Cardiac septum (tissue), 1 donor: ENCODE measurements around the gene RWDD1. TPM values are rescaled to one million over a fixed set of nuclear protein-coding genes. Genes with fewer than 3 reads are reported as not detected.
A peak's percentile ranks its signal among the peaks of the same experiment; 100 is the strongest.
"Not testable (repeated sequence)": the region's sequence is repeated elsewhere in the genome, so short reads cannot be mapped to it uniquely, and the experiment has no call there.

Source experiments
- DNase-seq: peaks from one replicate; pipeline ENCODE4 v3.0.0-alpha.2; 2020; ENCODE audit warnings: low spot score
- intact Hi-C: fragments of 100-400 bp; cut with DNase I; formaldehyde crosslinking; loops from one replicate; pipeline ENCODE4 v1.14.0; 2022
- total RNA-seq: library from RNA; stranded (reverse); fragmentation: NEBNext Ultra II Directional; extraction: Animal tissue kit (Norgen Biotek cat#: 25700); gene quantifications from one replicate; pipeline ENCODE4 v1.2.1, GENCODE V29; 2021
- donor health status: DM: no; HTN: no; CAD: no.

The RWDD1 gene
- total RNA-seq, 1 donor from 2014 or later, result 52.9 TPM

DNA sequence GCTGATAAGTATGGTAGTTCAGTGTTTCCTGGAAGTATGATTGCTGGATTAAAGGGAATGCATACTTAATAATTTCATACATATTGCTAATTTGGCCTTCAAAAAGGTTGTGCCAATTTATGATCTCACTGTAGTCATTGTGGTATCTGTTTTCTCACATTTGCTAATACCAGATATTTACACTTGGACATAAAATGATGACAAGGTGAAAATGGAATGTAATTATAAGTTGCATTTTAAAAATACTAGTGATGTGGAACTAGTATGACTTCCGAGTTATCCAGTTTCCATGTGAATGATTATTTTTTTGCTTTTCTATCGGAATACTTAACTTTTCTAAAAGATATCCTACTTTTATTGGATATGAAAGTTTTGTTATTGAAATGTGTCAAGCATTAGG, 15.4 kb downstream of the RWDD1 start:
- intact Hi-C loops, result no loop called here
- no peak for DNase-seq

DNA sequence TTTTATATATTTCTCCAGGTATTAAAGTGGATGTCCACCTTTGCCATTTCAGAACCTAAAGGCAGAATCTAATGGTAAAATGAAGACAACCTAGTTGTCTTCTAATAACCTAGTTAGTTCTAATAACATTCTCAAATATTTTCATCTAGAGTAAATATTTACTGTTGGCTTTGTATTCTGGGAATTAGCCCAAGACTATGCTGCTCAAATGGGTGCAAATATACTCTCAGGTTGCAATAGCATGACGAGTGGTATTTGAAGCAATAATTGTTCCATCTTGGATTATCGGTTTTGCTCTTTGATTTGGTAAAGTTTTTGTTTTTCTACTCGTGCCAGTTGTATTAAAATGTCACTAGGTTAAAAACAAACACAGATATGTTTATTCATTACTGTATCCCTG, 23.9 kb downstream of the RWDD1 start:
- no peak for DNase-seq
- intact Hi-C loops, result no loop called here

DNA sequence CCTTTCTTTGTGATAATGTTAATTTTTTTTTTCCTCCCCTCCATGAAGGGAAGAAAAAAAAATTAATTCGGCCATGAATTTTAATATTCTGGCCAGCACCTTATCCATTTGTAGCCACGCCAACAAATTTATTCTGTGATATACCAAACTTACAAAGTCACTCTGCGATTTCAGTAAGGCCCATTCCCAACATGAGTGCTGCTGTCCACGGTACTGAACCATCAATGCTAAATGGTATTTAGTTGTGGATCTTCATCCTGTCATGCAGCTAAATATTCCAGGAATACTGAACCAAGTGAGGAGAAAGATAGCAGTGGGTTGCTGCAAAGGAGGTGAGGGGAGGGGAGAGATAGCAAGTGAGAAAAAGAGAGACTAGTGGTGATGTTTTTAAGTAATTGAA, 25.5 kb downstream of the RWDD1 start:
- intact Hi-C loops, result no loop called here

DNA sequence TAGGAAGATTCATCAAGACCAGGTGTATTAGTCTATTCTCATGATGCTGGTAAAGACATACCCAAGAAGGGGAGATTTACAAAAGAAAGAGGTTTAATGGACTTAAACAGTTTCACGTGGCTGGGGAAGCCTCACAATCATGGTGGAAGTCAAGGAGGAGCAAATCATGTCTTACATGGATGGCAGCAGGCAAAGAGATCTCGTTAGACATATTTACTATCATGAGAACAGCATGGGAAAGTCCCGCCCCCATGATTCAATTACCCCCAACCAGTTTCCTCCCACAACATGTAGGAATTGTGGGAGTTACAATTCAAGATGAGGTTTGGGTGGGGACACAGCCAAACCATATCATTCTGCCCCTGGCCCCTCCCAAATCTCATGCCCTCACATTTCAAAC, 32.6 kb downstream of the RWDD1 start:
- intact Hi-C loops, DNase-seq: not testable (repeated sequence)

More for the DNA sequence above, 25.5 kb downstream of the RWDD1 start:
- no peak for DNase-seq

DNA sequence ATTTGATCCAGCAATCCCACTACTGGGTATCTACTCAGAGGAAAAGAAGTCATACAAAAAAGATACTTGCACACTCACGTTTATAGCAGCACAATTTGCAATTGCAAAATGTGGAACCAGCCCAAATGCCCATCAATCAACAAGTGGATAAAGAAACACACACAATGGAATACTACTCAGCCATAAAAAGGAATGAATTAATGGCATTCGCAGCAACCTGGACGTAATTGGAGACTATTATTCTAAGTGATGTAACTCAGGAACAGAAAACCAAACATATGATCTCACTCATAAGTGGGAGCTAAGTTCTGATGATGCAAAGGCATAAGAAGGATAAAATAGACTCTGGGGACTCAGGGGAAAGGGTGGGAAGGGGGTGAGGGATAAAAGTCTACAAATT, 33.6 kb downstream of the RWDD1 start:
- intact Hi-C loops, result not testable (repeated sequence)

DNA sequence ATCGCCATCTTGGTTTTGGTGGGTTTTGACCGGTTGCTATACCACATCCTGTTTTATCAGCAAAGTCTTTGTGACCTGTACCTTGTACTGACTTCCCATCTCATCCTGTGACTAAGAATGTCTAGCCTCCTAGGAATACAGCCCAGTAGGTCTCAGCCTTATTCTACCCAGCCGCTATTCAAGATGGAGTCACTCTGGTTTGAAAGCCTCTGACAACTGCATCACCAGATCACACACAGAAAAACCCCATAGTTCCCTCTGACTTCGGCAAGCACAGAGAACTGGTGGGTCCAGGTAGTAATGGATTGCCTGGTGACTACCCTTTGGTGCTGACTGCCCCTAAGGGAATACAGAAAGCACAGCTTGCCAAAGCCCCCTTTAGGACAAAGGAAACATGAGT, 34.6 kb downstream of the RWDD1 start:
- no peak for DNase-seq
- intact Hi-C loops, result no loop called here

More for the DNA sequence above, 33.6 kb downstream of the RWDD1 start:
- not testable (repeated sequence) for DNase-seq

DNA sequence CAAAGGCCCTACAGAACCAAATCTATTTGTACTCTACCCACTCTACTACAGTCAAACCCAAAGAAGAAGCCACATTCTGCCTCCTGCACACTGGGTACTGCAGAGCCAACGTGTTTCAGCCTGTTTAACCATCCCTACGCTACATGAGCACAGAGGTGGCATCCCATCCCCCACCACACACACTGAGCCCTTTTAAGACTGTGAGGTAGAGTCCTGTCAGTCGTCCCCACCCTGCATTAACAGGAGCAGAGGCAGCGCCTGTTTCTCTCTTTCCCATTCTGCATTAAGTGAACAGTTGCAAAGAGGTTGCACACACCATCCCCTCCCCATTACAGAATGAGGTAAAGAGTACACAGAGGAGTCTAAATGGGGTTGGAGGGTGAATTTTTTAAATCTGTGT, 39.8 kb downstream of the RWDD1 start:
- intact Hi-C loops, result no loop called here
- DNase-seq, result no peak

DNA sequence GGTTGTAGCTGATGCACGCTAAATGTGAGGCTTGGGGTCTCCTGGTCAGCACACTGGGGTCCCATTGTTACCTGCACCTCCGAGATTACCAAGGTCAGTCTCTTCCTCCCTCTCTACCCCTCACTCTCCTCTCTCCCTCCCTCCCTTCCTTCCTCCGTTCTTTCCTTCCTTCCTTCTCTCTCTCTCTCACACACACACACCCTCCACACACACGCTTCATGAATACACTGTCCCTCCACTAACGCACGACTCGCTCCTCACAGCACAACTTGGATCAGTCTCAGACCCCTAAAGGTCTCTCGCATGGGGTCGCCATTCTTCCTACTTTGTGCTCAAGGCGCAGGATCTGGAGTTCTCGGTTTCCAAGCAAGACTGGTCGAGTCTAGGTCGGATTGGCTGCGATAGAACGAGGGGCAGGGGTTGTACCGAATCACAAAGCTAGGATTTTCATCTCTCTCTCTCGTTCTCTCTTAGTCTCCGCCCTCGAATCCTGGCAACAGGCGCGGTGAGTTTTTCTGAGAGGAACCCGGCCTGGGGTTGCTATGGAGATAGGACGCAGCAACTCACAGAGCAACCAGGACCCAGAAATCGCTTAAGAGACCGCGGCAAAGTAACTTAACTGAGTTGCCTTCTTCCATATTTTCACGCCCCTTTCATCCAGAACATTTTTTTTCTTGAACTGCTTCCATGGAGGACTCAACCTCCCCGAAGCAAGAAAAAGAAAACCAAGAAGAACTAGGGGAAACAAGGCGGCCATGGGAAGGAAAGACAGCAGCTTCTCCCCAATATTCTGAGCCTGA, 44.8 kb downstream of the RWDD1 start, which contains the start of gene RSPH4A:
RSPH4A (plus strand) TSS at position 543 of the 800 bp plus-strand sequence; CDS start at position 688, 145 bp downstream.
- peak; percentile 93 for DNase-seq
- intact Hi-C loops, result no loop called here

DNA sequence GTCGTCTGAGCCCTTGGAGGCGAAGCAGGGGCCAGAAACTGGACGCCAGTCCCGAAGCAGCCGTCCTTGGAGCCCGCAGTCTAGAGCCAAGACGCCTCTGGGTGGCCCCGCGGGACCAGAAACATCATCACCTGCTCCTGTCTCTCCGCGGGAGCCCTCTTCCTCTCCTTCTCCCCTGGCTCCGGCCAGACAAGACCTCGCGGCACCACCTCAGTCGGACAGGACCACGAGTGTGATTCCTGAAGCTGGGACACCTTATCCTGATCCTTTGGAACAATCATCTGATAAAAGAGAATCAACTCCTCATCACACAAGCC, 45.4 kb downstream of the RWDD1 start:
- intact Hi-C loops, result no loop called here
- DNase-seq, result no peak

DNA sequence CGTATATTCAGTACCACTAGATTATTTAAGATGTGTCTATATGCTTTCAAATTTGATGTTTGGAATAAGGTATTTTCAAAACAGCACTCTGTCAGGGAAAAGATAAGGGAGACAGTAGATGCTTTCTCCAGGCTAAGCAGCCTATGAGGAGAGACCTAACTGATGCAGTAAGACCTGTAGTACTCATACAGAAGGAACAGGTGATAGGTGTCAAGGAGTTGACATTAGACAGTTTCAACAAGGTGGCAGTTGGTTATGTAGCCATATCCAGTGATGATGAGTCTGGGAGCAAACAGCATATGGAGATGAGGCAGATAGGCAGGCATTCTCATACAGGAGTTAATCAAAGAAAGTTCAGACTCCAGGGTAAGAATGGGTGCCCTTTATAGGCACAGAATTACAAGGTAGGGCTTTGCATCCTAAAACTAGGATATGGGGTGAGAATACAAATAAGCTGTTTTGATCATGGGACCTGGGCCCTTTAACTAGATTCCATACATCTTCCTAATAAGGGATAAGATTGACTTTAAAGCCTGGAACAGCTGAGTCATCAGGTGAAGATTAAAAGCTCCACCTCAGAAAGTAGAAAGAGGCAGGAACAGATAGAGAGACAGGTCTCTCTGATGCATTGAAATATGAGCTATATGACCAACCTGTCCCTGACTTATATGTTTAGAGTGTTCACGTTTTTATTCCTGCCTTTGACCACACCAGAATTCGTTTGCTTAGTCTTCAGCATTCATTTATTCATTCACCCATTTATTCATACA, 52.9 kb downstream of the RWDD1 start:
- no peak for DNase-seq
- intact Hi-C loops, result no loop called here

DNA sequence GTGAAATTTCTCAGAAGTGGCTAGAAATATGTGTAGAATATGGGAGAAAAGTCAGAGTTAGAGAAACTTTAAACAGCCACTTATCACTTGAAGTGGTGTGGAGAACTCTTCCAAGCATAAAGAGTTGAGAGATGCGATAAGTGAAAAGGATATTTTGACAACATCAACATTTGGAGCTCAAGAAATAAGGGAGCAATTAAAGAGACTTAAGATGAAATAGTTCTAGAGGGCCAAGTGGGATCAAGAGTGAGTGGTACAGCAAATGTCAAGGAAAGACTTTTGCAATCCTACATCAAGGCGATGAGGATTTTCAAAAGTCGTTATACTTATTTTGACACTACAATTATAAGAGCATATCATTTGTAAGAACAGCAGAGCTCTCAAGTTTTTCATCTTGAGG, 54.6 kb downstream of the RWDD1 start:
- intact Hi-C loops, result no loop called here
- no peak for DNase-seq

DNA sequence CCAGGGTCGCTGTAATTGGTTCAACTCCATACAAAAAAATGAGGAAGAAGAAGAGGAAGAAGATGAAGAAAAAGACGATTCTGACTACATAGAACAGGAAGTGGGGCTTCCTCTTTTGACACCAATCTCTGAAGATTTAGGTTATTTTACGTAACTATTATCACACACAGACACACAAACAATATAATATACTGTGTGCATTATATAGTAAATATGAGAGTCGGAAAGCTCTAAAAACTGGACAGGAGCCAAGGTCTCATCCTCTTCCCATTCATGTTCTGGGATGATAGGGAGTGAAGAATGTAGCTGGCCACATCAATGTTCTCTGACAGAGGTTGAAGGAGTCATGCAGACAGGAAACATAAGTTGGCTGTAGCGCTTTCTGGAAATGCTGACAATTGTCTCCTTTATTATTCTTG, 58.3 kb downstream of the RWDD1 start:
- no peak for DNase-seq
- intact Hi-C loops, result no loop called here

DNA sequence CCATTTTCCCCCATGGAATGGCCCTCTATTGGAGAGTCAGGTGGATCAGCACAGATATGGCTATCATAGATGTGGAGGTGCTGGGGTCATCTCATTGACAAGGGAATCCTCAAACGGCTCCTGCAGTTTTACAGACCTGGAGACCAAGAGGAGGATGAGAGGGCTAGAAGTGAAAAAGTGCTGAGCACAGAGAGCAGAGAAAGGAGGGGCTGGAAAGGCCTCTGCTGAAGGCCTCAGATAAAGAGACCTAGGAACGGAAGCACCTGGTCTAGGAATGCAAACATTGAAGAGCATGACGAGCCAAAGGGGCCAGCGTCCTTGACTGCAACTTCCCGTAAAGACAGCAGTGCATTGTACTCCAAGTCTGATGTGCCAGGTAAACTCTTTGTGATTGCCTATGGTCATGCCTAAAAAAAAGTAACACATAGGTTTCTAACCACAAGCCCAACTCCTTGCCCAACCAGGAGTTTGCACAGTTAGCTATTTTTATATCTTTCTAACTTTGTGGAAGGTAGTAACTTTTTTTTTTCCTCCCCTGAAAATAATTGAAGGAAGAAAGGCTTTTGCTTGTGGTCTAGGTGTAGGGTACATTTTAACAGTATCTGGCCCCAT, 60.2 kb downstream of the RWDD1 start:
- DNase-seq, result no peak

DNA sequence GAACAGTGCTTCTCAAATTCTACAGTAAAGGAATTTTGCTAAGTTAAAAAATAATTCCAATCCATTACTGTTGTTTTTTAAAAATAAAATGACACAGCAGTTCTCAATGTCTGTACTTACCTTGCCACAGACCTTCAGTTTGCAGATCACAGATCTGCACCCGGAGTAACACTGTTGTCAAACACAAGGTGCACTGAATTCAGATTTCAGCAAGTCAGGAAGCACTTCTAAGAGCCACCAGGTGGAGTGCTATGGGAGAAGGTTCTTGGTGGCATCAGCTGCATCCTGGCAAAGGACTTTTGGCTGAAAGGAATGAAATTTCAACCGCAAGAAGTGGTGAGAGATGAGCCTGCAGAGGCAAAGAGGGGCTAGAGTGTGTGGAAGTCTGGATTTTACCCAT, 62.4 kb downstream of the RWDD1 start:
- intact Hi-C loops, result no loop called here

More for the DNA sequence above, 60.2 kb downstream of the RWDD1 start:
- intact Hi-C loops, result no loop called here

More for the DNA sequence above, 62.4 kb downstream of the RWDD1 start:
- DNase-seq, result no peak

Other genes with a start within 250 kb of the RWDD1 start
- gene DSE, start 200.6 kb upstream of the RWDD1 start, total RNA-seq, result 14.3 TPM
- 0.97 TPM for gene CALHM6, start 110.1 kb upstream of the RWDD1 start, total RNA-seq
- 1.7 TPM for gene CALHM5, start 59.9 kb upstream of the RWDD1 start, total RNA-seq
- gene TRAPPC3L, start 25.8 kb upstream of the RWDD1 start, total RNA-seq, result 0.16 TPM
- not detected for gene CALHM4, start 17.8 kb upstream of the RWDD1 start, total RNA-seq
- gene RSPH4A, start 45.0 kb downstream of the RWDD1 start, total RNA-seq, result 0.57 TPM
- 4.4 TPM for gene ZUP1, start 97.3 kb downstream of the RWDD1 start, total RNA-seq
- gene KPNA5, start 109.7 kb downstream of the RWDD1 start, total RNA-seq, result 7.7 TPM
- 2.7 TPM for gene FAM162B, start 194.2 kb downstream of the RWDD1 start, total RNA-seq